GM13976 (cell line): Measurements from ENCODE around the gene SRRM3.
"Not testable (repeated sequence)": the region's sequence is repeated elsewhere in the genome, so short reads cannot be mapped to it uniquely, and the experiment has no call there.

Experiments
- DNase-seq: peaks from one replicate; pipeline ENCODE4 v3.0.0; 2012; ENCODE audit warnings: low spot score
- CTCF ChIP-seq: IDR thresholded peaks from 2 replicates; pipeline ENCODE4 v1.5.1; 2012; ENCODE audit warnings: borderline replicate concordance, mild to moderate bottlenecking; ENCODE audit not compliant: insufficient read depth; ENCODE audit errors: extremely low read depth, missing control alignments, control extremely low read depth
- in situ Hi-C: fragments of 300-500 bp; cut with MboI; formaldehyde crosslinking; loops from one replicate; pipeline ENCODE4 v1.12.0; 2022; ENCODE audit warnings: low sequenced_read_pairs, mixed read lengths, inconsistent platforms; ENCODE audit not compliant: unreplicated experiment

The SRRM3 gene

GRCh38 chr7:76330261-76330660 lies 128.6 kb downstream of the SRRM3 start:
- no peak for DNase-seq
- no peak for TF ChIP-seq CTCF
- in situ Hi-C loops = no loop called here

GRCh38 chr7:76330673-76331072 lies 129.0 kb downstream of the SRRM3 start:
- TF ChIP-seq CTCF = no peak
- no peak for DNase-seq
- in situ Hi-C loops = no loop called here

- TF ChIP-seq CTCF = no peak
- no peak for DNase-seq
- in situ Hi-C loops = no loop called here
Observed at GRCh38 chr7:76332078-76332477, 130.4 kb downstream of the SRRM3 start.

GRCh38 chr7:76333511-76334101 lies 131.9 kb downstream of the SRRM3 start:
- DNase-seq = no peak
- TF ChIP-seq CTCF = no peak
- in situ Hi-C loops = no loop called here

GRCh38 chr7:76334320-76334967 lies 132.7 kb downstream of the SRRM3 start:
- no peak for DNase-seq
- TF ChIP-seq CTCF = no peak
- in situ Hi-C loops = no loop called here

GRCh38 chr7:76335417-76335816 lies 133.7 kb downstream of the SRRM3 start:
- in situ Hi-C loops, DNase-seq: not testable (repeated sequence)

- TF ChIP-seq CTCF = no peak
- in situ Hi-C loops = no loop called here
- DNase-seq = no peak
Observed at GRCh38 chr7:76336094-76336493, 134.4 kb downstream of the SRRM3 start.
